NCI-H2196 treated with DMSO at 0.1 percent for 48 hours (cell line): ENCODE measurements around the gene PKM.

Source experiments
- DNase-seq: peaks from one replicate; lab custom pipeline; 2025; ENCODE audit not compliant: unreplicated experiment; lab: John Stamatoyannopoulos, UW

The PKM gene

DNA sequence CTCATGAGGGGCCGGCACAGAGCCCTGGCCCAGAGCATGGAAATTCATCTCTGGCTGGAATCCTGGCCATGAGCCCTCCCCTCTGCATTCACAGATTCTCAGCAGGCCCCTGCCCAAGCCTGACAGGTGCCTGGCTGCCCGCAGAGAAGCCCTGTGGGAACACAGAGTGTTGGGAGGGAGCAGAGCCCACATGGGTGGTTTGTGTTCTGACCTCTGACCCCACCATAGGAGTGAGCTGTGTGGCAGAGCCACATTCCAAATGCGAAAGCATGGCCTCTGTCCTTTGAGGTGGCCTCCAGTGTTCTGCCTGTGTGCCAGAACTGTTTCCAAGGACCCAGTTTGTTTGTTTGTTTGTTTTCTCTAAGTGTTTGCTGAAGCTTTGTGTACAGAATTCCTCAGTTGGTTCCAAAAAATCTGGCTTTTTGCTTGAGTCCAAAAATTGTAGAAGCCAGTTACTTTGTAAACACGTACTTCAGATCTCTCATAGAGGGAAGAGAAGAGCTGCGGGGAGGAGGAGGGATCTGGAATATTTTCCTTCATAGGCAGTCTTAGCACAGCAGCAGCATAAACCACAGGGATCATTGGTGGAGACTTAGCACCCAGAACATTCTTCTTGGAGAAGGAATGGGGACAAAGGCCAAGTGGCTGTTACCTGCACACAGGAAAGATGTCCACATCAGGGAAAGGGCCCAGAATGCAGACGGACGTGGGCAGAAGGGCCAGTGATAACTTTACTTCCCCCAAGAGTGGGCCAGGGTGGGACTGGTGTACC, 69.4 kb downstream of the PKM start:
- DNase-seq, result no peak

DNA sequence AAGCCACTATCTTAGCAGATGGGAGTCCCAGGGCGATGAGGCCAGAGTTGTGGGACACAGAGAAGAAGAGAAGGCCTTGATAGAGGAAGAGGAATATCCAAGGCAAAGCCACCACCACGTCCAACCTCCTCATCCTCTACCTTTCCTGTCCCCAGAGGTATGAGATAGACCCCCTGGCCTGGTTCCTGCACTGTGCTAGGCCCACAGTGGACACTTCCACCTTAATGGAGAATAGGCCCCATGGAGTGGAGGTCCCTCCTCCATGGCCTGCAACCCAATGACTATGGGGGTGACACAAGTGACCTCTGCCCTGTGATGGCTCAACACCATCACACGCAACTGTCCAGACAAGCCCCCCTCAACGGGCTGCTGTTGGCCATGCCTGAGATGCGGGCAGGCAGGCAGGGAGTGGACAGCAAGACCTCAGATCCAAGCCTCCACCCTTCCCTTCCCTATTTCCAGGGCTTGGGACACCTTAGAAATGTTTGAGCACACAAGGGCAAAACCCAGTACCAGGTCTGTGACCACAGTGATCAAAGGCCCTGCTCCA, 70.2 kb downstream of the PKM start:
- no peak for DNase-seq

DNA sequence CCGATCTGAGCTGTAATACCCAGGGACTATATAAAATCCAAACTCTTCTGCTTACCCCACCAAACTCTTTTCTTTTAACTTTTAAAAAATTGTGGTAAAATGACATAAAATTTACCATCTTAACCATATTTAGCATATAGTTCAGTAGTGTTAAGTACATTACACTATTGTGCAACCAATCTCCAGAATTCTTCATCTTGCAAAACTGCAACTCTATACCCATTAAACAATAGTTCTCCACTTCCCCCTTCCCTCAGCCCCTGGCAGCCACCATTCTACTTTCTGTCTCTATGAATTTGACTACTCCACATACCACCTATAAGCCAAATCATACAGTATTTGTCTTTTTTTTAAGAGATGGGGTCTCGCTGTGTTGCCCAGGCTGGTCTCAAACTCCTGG, 74.1 kb downstream of the PKM start:
- DNase-seq, result no peak

DNA sequence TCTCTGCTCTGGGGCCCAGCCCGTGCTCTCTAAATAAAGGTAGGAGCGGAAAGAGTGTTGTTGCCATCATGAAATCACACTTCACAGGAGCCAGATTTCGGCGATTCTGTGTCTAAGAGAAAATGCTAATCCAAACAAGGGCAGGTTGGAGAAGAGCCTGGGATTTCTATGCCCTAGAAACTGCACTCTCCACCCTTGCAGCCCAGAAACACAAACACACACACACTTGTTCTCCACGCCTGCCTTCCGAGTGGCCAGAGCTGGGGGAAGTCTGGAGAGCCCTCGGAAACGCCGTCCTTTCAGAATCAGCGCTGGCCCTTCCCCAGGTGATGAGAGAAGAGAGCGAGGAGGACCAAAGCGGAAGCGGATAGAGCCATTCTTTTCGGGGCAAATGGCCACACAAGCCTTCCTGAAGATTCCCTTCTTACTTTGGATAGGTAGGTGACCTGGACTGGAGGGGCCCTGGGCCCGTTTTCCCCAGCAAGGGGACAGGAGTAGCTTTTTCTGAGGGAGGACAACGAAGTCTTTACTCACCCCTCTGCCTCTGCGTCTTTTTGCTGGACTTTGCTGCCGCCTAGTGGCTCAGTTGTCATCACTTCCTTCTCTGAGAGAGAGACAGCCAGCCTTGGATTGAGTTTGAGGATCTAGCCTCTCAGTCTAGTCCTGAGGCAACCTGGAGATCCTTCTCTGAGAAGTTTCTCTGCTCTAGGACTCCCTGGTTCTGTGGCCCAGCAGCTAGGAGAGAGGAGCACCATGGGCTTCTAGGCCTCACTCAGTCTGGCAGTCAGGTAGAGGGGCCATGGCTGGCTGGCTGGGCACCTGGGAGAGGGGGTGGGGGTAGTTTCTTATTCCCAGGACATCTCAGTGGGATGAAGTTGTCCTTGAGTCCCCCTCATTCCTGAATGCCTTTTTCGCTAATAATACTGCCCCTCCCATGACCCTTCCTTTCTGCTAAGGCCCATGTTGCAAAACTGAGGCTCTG, 75.1 kb downstream of the PKM start:
- DNase-seq, result peak; percentile 47

DNA sequence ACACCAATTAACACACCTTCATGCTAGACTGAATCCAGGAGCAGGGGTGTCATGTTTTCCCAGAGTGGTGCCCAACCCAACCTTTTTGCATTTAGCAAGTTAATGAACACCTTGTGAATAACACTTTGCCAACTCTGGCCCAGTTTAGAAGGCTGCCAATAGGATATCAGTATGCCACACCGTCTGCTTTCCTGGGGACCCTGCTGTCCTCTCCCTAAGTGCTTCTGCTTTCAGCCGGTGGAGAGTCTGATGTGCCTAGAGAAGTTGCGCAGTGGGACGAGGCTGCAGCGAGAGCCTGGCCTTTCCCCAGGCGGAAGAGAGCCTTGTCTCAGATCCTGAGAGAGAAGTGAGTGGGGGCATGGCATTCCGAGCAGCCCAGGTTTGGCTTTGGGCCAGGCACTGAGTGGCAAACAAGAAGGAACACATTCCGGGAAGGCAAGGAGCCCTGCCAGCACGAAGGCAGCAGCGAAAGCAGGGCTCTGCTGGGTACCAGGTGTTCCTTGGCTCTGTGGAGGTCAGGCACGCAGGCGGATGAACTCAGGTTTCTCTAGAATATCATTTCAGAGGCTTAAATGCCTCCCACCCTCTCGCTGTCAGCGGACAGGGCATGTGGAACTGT, 75.9 kb downstream of the PKM start:
- peak; percentile 36 for DNase-seq

DNA sequence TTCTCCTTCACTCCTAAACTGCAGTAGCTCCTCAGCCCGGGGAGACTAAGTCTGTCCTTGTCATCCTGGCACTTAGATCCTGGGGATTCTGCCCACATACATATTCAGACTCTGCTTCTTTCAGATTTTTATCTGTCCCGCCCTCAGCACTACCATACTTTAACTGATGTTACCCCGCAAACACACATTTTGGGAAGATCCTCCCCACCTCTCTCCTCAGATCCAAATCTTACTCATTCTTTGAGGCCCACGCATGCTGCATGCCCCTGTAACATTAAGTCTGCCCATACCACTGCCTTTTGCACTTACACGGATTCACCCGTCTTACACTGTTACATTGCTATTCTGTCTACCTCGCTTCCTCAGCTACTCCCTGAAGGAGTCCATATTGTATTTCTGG, 76.7 kb downstream of the PKM start:
- no peak for DNase-seq

DNA sequence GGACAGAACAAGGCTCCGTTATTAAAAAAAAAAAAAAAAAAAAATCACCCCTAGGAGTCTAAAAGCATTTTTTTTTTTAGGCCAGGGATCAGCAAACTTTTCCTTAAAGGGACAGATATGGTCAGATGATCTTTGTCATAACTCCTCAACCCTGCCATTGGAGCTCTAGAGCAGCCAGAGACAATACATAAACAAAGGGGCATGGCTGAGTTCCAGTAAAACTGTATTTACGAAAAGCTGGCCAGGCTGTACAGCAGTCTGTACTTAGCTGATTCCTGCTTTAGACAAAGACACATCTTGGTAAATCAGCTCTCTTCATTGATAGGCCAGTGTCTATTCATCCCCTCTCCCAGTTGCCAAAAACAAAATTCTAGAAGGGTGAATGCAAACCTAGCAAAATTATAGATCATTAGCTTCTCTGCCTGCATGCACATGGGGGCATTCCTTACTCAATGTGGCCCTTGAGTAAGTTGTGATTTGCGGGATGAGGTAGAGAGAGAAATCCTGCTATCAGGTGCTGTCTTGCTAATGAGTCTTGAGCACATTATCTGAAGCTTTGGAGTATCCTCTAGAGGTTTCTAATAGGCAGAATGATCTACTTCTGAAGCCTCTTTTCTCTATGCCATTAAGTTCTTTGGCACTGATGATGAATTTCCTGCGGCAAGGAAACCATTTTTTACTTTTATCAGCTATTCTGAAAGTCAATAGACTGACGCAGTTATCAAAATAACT, 77.6 kb downstream of the PKM start:
- no peak for DNase-seq
